ENCODE data around the gene ITIH3. TPM values are rescaled to one million over a fixed set of nuclear protein-coding genes. Genes with fewer than 3 reads are reported as not detected.

ITIH3 gene
- total and polyA plus RNA-seq, 9 donors, result 0.23 to 14.2 (median 1.8) TPM

- no peak for DNase-seq
- H3K4me1 ChIP-seq (ENCODE audit: insufficient read depth), result no peaks in the 10 kb centered on the region
- no peak overlapping the region for H3K4me3 ChIP-seq
- H3K27ac ChIP-seq, result no peak overlapping the region
- no peaks in the 10 kb centered on the region for H3K27me3 ChIP-seq
- H3K9me3 ChIP-seq, result no peaks in the 10 kb centered on the region
- no peaks in the 10 kb centered on the region for H3K36me3 ChIP-seq
- TF ChIP-seq POLR2A (IDR thresholded peaks at IDR 0.05) (no peak), CTCF (IDR thresholded peaks at IDR 0.05) (no peak), EP300 (IDR thresholded peaks at IDR 0.05) (no peak)
- 74 to 78% (median 74%) methylated on average over 19 of the region's 19 CpGs for WGBS, 3 donors
- intact Hi-C loops (cut with DNase I), result no loop called here
Measured at GRCh38 chr3:52805270-52806039, 10.9 kb downstream of the ITIH3 start.

GRCh38 chr3:52809149-52809548 is 14.6 kb downstream of the ITIH3 start:
- DNase-seq, result no peak
- Histone ChIP-seq H3K27me3 (no peaks in the 10 kb centered on the region), H3K27ac (no peak overlapping the region), H3K4me1 (ENCODE audit: insufficient read depth) (no peaks in the 10 kb centered on the region), H3K9me3 (no peaks in the 10 kb centered on the region), H3K4me3 (no peak overlapping the region), H3K36me3 (no peaks in the 10 kb centered on the region)
- no peak for TF ChIP-seq POLR2A (IDR thresholded peaks at IDR 0.05)
- TF ChIP-seq EP300 (IDR thresholded peaks at IDR 0.05), result no peak
- TF ChIP-seq CTCF (IDR thresholded peaks at IDR 0.05), result no peak
- 74 to 92% (median 81%) methylated on average over 2 of the region's 2 CpGs for WGBS, 3 donors
- intact Hi-C loops (cut with DNase I), result no loop called here

GRCh38 chr3:52809662-52810377 is 15.2 kb downstream of the ITIH3 start:
- no peaks in the 10 kb centered on the region for H3K36me3 ChIP-seq
- intact Hi-C loops (cut with DNase I), result no loop called here
- no peak for DNase-seq
- 58 to 60% (median 59%) methylated on average over 7 of the region's 7 CpGs for WGBS, 3 donors
- no peaks in the 10 kb centered on the region for H3K4me1 ChIP-seq (ENCODE audit: insufficient read depth)
- H3K27me3 ChIP-seq, result no peaks in the 10 kb centered on the region
- TF ChIP-seq EP300 (IDR thresholded peaks at IDR 0.05) (no peak), POLR2A (IDR thresholded peaks at IDR 0.05) (no peak), CTCF (IDR thresholded peaks at IDR 0.05) (no peak)
- no peak overlapping the region for H3K4me3 ChIP-seq
- H3K27ac ChIP-seq, result no peak overlapping the region
- H3K9me3 ChIP-seq, result no peaks in the 10 kb centered on the region

- 86 to 91% (median 87%) methylated on average over 10 to 11 of the region's 11 CpGs for WGBS, 3 donors
- no peaks in the 10 kb centered on the region for H3K27me3 ChIP-seq
- H3K4me1 ChIP-seq (ENCODE audit: insufficient read depth), result no peaks in the 10 kb centered on the region
- H3K36me3 ChIP-seq, result no peaks in the 10 kb centered on the region
- TF ChIP-seq POLR2A (IDR thresholded peaks at IDR 0.05), result no peak
- no peak for TF ChIP-seq EP300 (IDR thresholded peaks at IDR 0.05)
- TF ChIP-seq CTCF (IDR thresholded peaks at IDR 0.05), result no peak
- no peaks in the 10 kb centered on the region for H3K9me3 ChIP-seq
- no peak overlapping the region for H3K27ac ChIP-seq
- intact Hi-C loops (cut with DNase I), result no loop called here
- H3K4me3 ChIP-seq, result no peak overlapping the region
- no peak for DNase-seq
Measured at GRCh38 chr3:52810923-52811322, 16.3 kb downstream of the ITIH3 start.

All from ovary (tissue), 9 donors.